Activated B cell treated with CpG ODN at 0.5 μM for 24 hours (primary cell): ENCODE measurements around the gene PRKG1. TPM values are rescaled to one million over a fixed set of nuclear protein-coding genes. Genes with fewer than 3 reads are reported as not detected.

ENCODE experiments used
- ATAC-seq: fragments of 200-7000 bp; cut with Tn5 transposase; one replicate; pipeline ENCODE4 v1.10.0; 2021; ENCODE audit warnings: low read depth, mild to moderate bottlenecking, moderate library complexity
- CTCF ChIA-PET: fragments of 350-600 bp; sonication (Branson Sonifier 250); formaldehyde crosslinking; loops from one replicate; lab custom pipeline; 2021; ENCODE audit warnings: antibody characterized with exemption; lab: Charles Lee
- POLR2A ChIA-PET: fragments of 350-600 bp; sonication (Branson Sonifier 250); formaldehyde crosslinking; loops from one replicate; lab custom pipeline; 2021; ENCODE audit warnings: antibody characterized with exemption; lab: Charles Lee
- DNase-seq: peaks from one replicate; pipeline ENCODE4 v3.0.0; 2022
- H3K27ac Mint-ChIP-seq: one replicate; pipeline ENCODE4 v1.8.0; 2020; ENCODE audit warnings: mixed read lengths
- H3K27me3 Mint-ChIP-seq: one replicate; pipeline ENCODE4 v1.8.0; 2021; ENCODE audit warnings: mixed read lengths
- H3K36me3 Mint-ChIP-seq: one replicate; pipeline ENCODE4 v1.8.0; 2021; ENCODE audit warnings: low read depth, mixed read lengths
- H3K4me1 Mint-ChIP-seq: one replicate; pipeline ENCODE4 v1.8.0; 2021; ENCODE audit warnings: mixed read lengths
- H3K4me3 Mint-ChIP-seq: one replicate; pipeline ENCODE4 v1.8.0; 2020; ENCODE audit warnings: mild to moderate bottlenecking, mixed read lengths
- H3K9me3 Mint-ChIP-seq: one replicate; pipeline ENCODE4 v1.8.0; 2020; ENCODE audit warnings: mixed read lengths
- intact Hi-C: fragments of 100-400 bp; cut with micrococcal nuclease; formaldehyde crosslinking; loops from one replicate; pipeline ENCODE4 v1.15.1; 2024
- total RNA-seq: library from RNA; stranded (reverse); gene quantifications from 2 replicates; pipeline ENCODE4 v1.2.3, GENCODE V29; 2022
- TF ChIP-seq, protein P1 (sequence below): fragments of 200-600 bp; IDR thresholded peaks from one replicate; pipeline ENCODE4 v1.8.0; 2022; ENCODE audit warnings: antibody characterized with exemption, mild to moderate bottlenecking

Gene PRKG1
- total RNA-seq, 1 donor from 2014 or later, result not detected

DNA sequence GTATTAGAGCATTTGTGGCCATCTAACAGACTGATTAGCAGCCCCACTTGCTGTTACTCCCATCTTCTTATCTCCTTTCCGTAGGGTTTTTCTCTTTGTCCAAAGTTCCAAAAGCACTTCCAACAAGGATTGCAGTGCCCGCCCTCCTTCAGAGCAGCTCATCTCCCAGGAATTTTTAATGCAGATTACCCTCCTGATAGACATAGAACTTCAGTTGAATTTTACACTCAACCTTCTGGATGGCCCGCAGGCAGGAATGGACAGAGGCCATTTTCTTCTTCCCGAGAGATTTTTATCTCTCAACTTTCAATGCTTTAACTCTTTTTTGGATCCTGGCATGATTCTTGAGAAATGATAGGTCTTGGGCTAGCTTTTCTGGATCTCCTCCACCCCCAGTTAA lies 23.3 kb downstream of the PRKG1 start:
- ChIA-PET POLR2A (no interaction called here), CTCF (no interaction called here)
- Mint-ChIP-seq H3K27me3 (no peaks in the 10 kb centered on the region), H3K9me3 (no peaks in the 10 kb centered on the region), H3K4me3 (no peak overlapping the region), H3K4me1 (no peaks in the 10 kb centered on the region), H3K27ac (no peak overlapping the region), H3K36me3 (no peaks in the 10 kb centered on the region)
- no peak for ATAC-seq
- DNase-seq, result no peak
- TF ChIP-seq, protein P1, sequence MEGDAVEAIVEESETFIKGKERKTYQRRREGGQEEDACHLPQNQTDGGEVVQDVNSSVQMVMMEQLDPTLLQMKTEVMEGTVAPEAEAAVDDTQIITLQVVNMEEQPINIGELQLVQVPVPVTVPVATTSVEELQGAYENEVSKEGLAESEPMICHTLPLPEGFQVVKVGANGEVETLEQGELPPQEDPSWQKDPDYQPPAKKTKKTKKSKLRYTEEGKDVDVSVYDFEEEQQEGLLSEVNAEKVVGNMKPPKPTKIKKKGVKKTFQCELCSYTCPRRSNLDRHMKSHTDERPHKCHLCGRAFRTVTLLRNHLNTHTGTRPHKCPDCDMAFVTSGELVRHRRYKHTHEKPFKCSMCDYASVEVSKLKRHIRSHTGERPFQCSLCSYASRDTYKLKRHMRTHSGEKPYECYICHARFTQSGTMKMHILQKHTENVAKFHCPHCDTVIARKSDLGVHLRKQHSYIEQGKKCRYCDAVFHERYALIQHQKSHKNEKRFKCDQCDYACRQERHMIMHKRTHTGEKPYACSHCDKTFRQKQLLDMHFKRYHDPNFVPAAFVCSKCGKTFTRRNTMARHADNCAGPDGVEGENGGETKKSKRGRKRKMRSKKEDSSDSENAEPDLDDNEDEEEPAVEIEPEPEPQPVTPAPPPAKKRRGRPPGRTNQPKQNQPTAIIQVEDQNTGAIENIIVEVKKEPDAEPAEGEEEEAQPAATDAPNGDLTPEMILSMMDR, result no peak
- intact Hi-C loops, result no loop called here

DNA sequence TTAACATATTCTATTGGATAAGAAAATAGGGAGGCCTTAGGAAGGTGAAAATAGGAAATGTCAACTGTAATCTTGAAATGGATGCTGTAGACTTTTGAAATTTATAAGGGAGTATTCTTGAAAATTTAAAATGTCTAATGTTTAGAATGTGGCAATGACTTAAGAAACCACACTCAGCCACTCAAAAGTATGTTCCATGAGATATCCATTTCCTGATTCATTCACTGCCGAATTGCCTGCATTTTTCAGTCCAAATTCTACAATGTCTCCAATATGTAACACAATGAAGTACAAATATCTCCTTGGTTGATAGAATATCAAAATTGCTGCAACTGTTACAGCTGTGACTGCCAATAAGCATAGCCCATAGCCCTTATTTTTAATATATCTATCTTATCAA lies 25.9 kb downstream of the PRKG1 start:
- H3K36me3 Mint-ChIP-seq, result no peaks in the 10 kb centered on the region
- POLR2A ChIA-PET, result no interaction called here

DNA sequence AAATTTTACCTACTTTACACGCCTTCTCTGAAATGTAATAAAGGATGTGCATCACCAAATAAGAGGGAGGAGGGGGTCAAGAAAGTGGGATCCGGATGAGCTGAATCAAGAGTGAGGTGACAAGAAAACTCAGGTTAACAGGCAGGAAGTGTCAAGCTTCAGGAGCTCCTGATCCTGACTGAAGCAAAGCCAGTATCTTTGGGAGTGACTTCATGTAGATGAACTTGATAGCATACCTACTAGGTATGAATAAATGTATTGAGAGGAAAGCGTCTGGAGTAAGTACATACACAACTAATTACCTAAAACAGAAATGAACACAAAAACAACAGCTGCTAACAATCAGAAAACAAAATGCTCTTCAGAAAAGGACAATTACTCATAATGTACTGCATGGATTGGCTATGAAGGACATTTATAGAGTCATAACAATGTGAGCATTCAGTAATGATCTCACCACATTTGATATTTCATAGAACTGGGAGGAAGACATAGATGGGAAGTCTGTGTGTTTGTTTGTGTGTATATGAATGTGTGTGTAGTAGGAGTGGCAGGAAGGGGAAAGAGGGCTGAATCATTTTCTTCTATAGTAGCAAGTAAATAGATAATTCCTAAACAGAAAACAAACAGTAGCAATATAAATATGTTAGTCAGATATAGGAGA lies 29.4 kb downstream of the PRKG1 start:
- POLR2A ChIA-PET, result no interaction called here
- no peaks in the 10 kb centered on the region for H3K9me3 Mint-ChIP-seq
- intact Hi-C loops, result no loop called here
- no peaks in the 10 kb centered on the region for H3K27me3 Mint-ChIP-seq
- H3K4me3 Mint-ChIP-seq, result no peak overlapping the region
- TF ChIP-seq, protein P1, result no peak
- no peak overlapping the region for H3K27ac Mint-ChIP-seq
- H3K4me1 Mint-ChIP-seq, result no peaks in the 10 kb centered on the region
- no peak for ATAC-seq
- DNase-seq, result no peak
- CTCF ChIA-PET, result no interaction called here
- no peaks in the 10 kb centered on the region for H3K36me3 Mint-ChIP-seq

More for the DNA sequence above, 25.9 kb downstream of the PRKG1 start:
- ATAC-seq (no peak), DNase-seq (no peak)
- CTCF ChIA-PET, result no interaction called here
- Mint-ChIP-seq H3K4me1 (no peaks in the 10 kb centered on the region), H3K4me3 (no peak overlapping the region), H3K9me3 (no peaks in the 10 kb centered on the region), H3K27ac (no peak overlapping the region), H3K27me3 (no peaks in the 10 kb centered on the region)
- TF ChIP-seq, protein P1, result no peak
- intact Hi-C loops, result no loop called here

DNA sequence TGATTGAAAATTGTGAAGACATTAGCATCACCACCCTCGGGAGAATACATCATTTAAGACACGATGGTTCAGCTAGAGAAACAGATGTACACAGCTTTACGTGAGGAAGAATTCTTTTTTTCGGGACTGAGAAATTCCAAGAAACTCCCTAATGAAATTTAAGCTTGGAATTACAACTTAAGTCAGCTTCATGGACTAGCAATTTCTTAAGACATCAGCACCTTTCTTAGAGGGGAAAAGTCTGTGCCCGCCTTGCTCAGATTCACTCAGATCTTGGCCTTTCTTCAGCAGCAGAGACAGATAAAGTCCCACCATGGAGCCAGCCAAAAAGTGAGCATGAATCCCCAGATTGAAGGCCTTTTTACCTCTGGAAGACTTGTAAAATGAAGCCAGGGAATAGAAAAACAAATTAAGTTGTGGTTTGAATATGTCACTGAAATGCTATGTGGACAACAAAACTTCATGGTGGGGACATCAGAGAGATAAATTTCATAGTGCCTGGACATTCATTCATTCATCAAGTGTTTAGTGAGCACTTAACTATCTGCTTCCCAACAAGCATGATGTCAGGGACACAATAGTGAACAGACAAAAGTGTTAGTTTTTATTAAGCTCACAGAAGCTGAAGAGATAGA lies 32.1 kb downstream of the PRKG1 start:
- intact Hi-C loops, result no loop called here
- TF ChIP-seq, protein P1, result no peak
- Mint-ChIP-seq H3K36me3 (no peaks in the 10 kb centered on the region), H3K9me3 (no peaks in the 10 kb centered on the region), H3K4me1 (no peaks in the 10 kb centered on the region), H3K27me3 (no peaks in the 10 kb centered on the region), H3K4me3 (no peak overlapping the region), H3K27ac (no peak overlapping the region)
- ChIA-PET POLR2A (no interaction called here), CTCF (no interaction called here)
- ATAC-seq (no peak), DNase-seq (no peak)

DNA sequence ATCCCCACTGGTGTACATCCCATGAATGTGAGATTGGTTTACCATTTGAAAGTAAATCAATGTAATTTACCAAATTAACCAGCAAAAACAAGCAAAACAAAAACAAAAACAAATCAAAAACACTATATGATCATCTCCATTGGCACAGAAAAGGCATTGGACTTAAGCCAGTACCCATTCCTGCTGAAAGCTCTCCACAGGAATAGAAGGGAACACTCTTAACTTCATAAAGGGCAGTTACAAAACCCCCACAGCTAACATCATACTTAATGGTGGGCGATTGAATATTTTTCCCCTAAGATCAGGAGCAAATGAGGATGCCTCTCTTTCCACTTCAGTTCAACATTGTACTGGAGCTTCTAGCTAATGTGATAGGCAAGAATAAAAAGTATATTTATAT lies 34.1 kb downstream of the PRKG1 start:
- ATAC-seq (no peak), DNase-seq (no peak)
- CTCF ChIA-PET, result no interaction called here
- intact Hi-C loops, result no loop called here
- no peaks in the 10 kb centered on the region for H3K27me3 Mint-ChIP-seq
- no peak overlapping the region for H3K27ac Mint-ChIP-seq
- H3K36me3 Mint-ChIP-seq, result no peaks in the 10 kb centered on the region
- no peaks in the 10 kb centered on the region for H3K4me1 Mint-ChIP-seq
- no peak overlapping the region for H3K4me3 Mint-ChIP-seq
- POLR2A ChIA-PET, result no interaction called here
- H3K9me3 Mint-ChIP-seq, result no peaks in the 10 kb centered on the region
- TF ChIP-seq, protein P1, result no peak
